T-helper 1 cell treated with Interleukin-12 subunit alpha and Interleukin-12 subunit beta and Interleukin-4 antibody, amounts not matched to agents 30 μg/mL and 1 μg/mL, for 36 hours (primary cell): ENCODE results near the gene ROBO4.

ENCODE experiments used
- H3K27ac Mint-ChIP-seq: one replicate; pipeline ENCODE4 v1.8.0; 2021; ENCODE audit warnings: mild to moderate bottlenecking, mixed read lengths
- H3K27me3 Mint-ChIP-seq: one replicate; pipeline ENCODE4 v1.8.0; 2021; ENCODE audit warnings: low read depth, mixed read lengths
- H3K36me3 Mint-ChIP-seq: one replicate; pipeline ENCODE4 v1.8.0; 2021; ENCODE audit warnings: low read depth, mixed read lengths
- H3K4me1 Mint-ChIP-seq: one replicate; pipeline ENCODE4 v1.8.0; 2021; ENCODE audit warnings: low read depth, mixed read lengths
- H3K4me3 Mint-ChIP-seq: one replicate; pipeline ENCODE4 v1.8.0; 2021; ENCODE audit warnings: mild to moderate bottlenecking, moderate library complexity, mixed read lengths
- H3K9me3 Mint-ChIP-seq: one replicate; pipeline ENCODE4 v1.8.0; 2021; ENCODE audit warnings: mixed read lengths

ROBO4 gene

GRCh38 chr11:124887667-124888013 is 10.0 kb downstream of the ROBO4 start:
- no peak overlapping the region for H3K4me3 Mint-ChIP-seq
- peaks cover 3% of the 10 kb centered on the region for H3K4me1 Mint-ChIP-seq
- H3K36me3 Mint-ChIP-seq: no peaks in the 10 kb centered on the region
- peaks cover 17% of the 10 kb centered on the region for H3K27me3 Mint-ChIP-seq
- H3K9me3 Mint-ChIP-seq: no peaks in the 10 kb centered on the region
- no peak overlapping the region for H3K27ac Mint-ChIP-seq

- no peaks in the 10 kb centered on the region for H3K36me3 Mint-ChIP-seq
- H3K9me3 Mint-ChIP-seq: no peaks in the 10 kb centered on the region
- H3K4me3 Mint-ChIP-seq: no peak overlapping the region
- H3K4me1 Mint-ChIP-seq: peaks cover 3% of the 10 kb centered on the region
- H3K27ac Mint-ChIP-seq: no peak overlapping the region
- peaks cover 17% of the 10 kb centered on the region for H3K27me3 Mint-ChIP-seq
Measured at GRCh38 chr11:124886978-124887666, 10.5 kb downstream of the ROBO4 start.

GRCh38 chr11:124886476-124886875 is 11.2 kb downstream of the ROBO4 start:
- peaks cover 17% of the 10 kb centered on the region for H3K27me3 Mint-ChIP-seq
- H3K4me1 Mint-ChIP-seq: peaks cover 3% of the 10 kb centered on the region
- no peak overlapping the region for H3K4me3 Mint-ChIP-seq
- no peaks in the 10 kb centered on the region for H3K36me3 Mint-ChIP-seq
- no peak overlapping the region for H3K27ac Mint-ChIP-seq
- H3K9me3 Mint-ChIP-seq: no peaks in the 10 kb centered on the region

GRCh38 chr11:124884869-124885479 is 12.7 kb downstream of the ROBO4 start:
- Mint-ChIP-seq H3K27me3 (peaks cover 17% of the 10 kb centered on the region), H3K36me3 (no peaks in the 10 kb centered on the region), H3K4me1 (peaks cover 3% of the 10 kb centered on the region), H3K9me3 (no peaks in the 10 kb centered on the region), H3K4me3 (no peak overlapping the region), H3K27ac (no peak overlapping the region)

- H3K9me3 Mint-ChIP-seq: no peaks in the 10 kb centered on the region
- peaks cover 13% of the 10 kb centered on the region for H3K27me3 Mint-ChIP-seq
- no peaks in the 10 kb centered on the region for H3K36me3 Mint-ChIP-seq
- H3K4me3 Mint-ChIP-seq: no peak overlapping the region
- H3K27ac Mint-ChIP-seq: no peak overlapping the region
- H3K4me1 Mint-ChIP-seq: peaks cover 3% of the 10 kb centered on the region
Measured at GRCh38 chr11:124884340-124884739, 13.3 kb downstream of the ROBO4 start.

GRCh38 chr11:124882339-124883071 is 15.2 kb downstream of the ROBO4 start:
- no peaks in the 10 kb centered on the region for H3K9me3 Mint-ChIP-seq
- H3K27me3 Mint-ChIP-seq: peaks cover 6% of the 10 kb centered on the region
- no peak overlapping the region for H3K27ac Mint-ChIP-seq
- no peaks in the 10 kb centered on the region for H3K36me3 Mint-ChIP-seq
- no peak overlapping the region for H3K4me3 Mint-ChIP-seq
- H3K4me1 Mint-ChIP-seq: peaks cover 3% of the 10 kb centered on the region

- no peak overlapping the region for H3K4me3 Mint-ChIP-seq
- no peaks in the 10 kb centered on the region for H3K9me3 Mint-ChIP-seq
- H3K36me3 Mint-ChIP-seq: no peaks in the 10 kb centered on the region
- no peak overlapping the region for H3K27ac Mint-ChIP-seq
- H3K4me1 Mint-ChIP-seq: peaks cover 11% of the 10 kb centered on the region
- H3K27me3 Mint-ChIP-seq: peaks cover 3% of the 10 kb centered on the region
Measured at GRCh38 chr11:124880958-124881357, 16.7 kb downstream of the ROBO4 start.

GRCh38 chr11:124880290-124880611 is 17.4 kb downstream of the ROBO4 start:
- Mint-ChIP-seq H3K27ac (no peak overlapping the region), H3K36me3 (no peaks in the 10 kb centered on the region), H3K4me1 (peaks cover 15% of the 10 kb centered on the region), H3K9me3 (no peaks in the 10 kb centered on the region), H3K27me3 (peaks cover 6% of the 10 kb centered on the region), H3K4me3 (no peak overlapping the region)

- peaks cover 12% of the 10 kb centered on the region for H3K27me3 Mint-ChIP-seq
- peaks cover 15% of the 10 kb centered on the region for H3K4me1 Mint-ChIP-seq
- no peaks in the 10 kb centered on the region for H3K36me3 Mint-ChIP-seq
- H3K4me3 Mint-ChIP-seq: no peak overlapping the region
- H3K27ac Mint-ChIP-seq: no peak overlapping the region
- H3K9me3 Mint-ChIP-seq: no peaks in the 10 kb centered on the region
Measured at GRCh38 chr11:124879493-124880289, 18.0 kb downstream of the ROBO4 start.

- Mint-ChIP-seq H3K4me1 (peaks cover 15% of the 10 kb centered on the region), H3K27me3 (peaks cover 18% of the 10 kb centered on the region), H3K27ac (no peak overlapping the region), H3K4me3 (no peak overlapping the region), H3K36me3 (no peaks in the 10 kb centered on the region), H3K9me3 (no peaks in the 10 kb centered on the region)
Measured at GRCh38 chr11:124878759-124879492, 18.7 kb downstream of the ROBO4 start.

- Mint-ChIP-seq H3K36me3 (no peaks in the 10 kb centered on the region), H3K27me3 (peaks cover 25% of the 10 kb centered on the region), H3K4me3 (no peak overlapping the region), H3K4me1 (peaks cover 15% of the 10 kb centered on the region), H3K9me3 (no peaks in the 10 kb centered on the region), H3K27ac (no peak overlapping the region)
Measured at GRCh38 chr11:124877910-124878758, 19.5 kb downstream of the ROBO4 start.

GRCh38 chr11:124877631-124877909 is 20.1 kb downstream of the ROBO4 start:
- Mint-ChIP-seq H3K4me3 (peak overlapping the region; percentile 82), H3K4me1 (peaks cover 11% of the 10 kb centered on the region), H3K27me3 (peaks cover 31% of the 10 kb centered on the region), H3K9me3 (no peaks in the 10 kb centered on the region), H3K36me3 (no peaks in the 10 kb centered on the region), H3K27ac (peak overlapping the region; percentile 36)

- peaks cover 11% of the 10 kb centered on the region for H3K4me1 Mint-ChIP-seq
- H3K27me3 Mint-ChIP-seq: peaks cover 37% of the 10 kb centered on the region
- no peaks in the 10 kb centered on the region for H3K36me3 Mint-ChIP-seq
- peak overlapping the region; percentile 82 for H3K4me3 Mint-ChIP-seq
- no peaks in the 10 kb centered on the region for H3K9me3 Mint-ChIP-seq
- peak overlapping the region; percentile 36 for H3K27ac Mint-ChIP-seq
Measured at GRCh38 chr11:124876818-124877630, 20.6 kb downstream of the ROBO4 start.
